ENCODE measurements around the gene MFAP3L.

- no peak for TF ChIP-seq CTCF (IDR thresholded peaks at IDR 0.05; ENCODE audit: low read depth, low read length)
- no peak for TF ChIP-seq POLR2A (IDR thresholded peaks at IDR 0.05; ENCODE audit: extremely low read depth, insufficient read length)
- no peak for TF ChIP-seq MAX (IDR thresholded peaks at IDR 0.05; ENCODE audit: low read depth, low read length)
Observed at GRCh38 chr4:169986369-169986768, 39.8 kb downstream of the MFAP3L start.

Data from NB4 (cell line).